Vagina (tissue), 2 donors: ENCODE data around the gene TBC1D16.

Source experiments
- POLR2A ChIP-seq, 2 donors: fragments of 450-650 bp; IDR thresholded peaks; one replicate each; pipeline ENCODE4 v1.6.1; 2017; ENCODE audit warnings: antibody characterized with exemption in 2 of 2, mild to moderate bottlenecking in 2 of 2, moderate library complexity in 2 of 2
- TF ChIP-seq, protein P1 (sequence below), 3 experiments: fragments of 450-650 bp in 2 of 3; fragments of 200-600 bp in 1 of 3; sonication (generic) in 1 of 3; IDR thresholded peaks; one replicate each; pipeline ENCODE4 v1.5.1; 2017 to 2019; ENCODE audit warnings: antibody characterized with exemption in 3 of 3, mild to moderate bottlenecking in 2 of 3, moderate library complexity in 2 of 3

DNA sequence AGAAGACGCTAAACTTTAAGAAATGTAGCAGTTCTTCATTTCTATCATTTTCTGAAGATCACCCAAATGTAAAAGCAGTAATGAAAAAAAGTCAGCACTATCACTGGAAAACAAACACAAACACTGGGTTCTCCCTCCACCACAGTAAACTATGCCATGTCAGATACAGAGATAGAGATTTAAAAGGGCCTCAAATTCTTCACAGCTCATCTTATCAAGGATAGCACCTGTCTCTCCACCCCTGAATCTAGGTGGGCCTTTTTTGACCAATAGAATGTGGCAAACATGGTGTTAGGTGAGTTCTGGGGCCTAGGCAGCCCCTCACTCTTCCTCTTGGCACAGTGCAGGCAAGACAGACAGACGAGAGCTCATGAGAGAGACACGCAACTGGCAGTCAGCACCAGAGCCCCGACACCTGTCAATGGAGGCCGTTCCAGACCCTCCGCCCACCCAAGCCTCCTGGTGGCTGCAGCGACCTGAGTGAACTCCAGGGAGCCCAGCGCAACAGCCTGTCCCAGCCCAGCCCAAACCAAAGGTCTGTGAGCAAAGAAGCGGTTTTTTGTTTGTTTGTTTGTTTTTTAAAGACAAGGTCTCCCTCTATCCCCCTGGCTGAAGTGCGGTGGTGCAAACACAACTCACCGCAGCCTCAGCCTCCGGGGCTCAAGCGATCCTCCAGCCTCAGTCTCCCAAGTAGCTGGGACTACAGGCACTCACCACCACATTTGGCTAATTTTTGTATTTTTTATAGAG lies 79.8 kb downstream of the TBC1D16 start:
- TF ChIP-seq, protein P1, sequence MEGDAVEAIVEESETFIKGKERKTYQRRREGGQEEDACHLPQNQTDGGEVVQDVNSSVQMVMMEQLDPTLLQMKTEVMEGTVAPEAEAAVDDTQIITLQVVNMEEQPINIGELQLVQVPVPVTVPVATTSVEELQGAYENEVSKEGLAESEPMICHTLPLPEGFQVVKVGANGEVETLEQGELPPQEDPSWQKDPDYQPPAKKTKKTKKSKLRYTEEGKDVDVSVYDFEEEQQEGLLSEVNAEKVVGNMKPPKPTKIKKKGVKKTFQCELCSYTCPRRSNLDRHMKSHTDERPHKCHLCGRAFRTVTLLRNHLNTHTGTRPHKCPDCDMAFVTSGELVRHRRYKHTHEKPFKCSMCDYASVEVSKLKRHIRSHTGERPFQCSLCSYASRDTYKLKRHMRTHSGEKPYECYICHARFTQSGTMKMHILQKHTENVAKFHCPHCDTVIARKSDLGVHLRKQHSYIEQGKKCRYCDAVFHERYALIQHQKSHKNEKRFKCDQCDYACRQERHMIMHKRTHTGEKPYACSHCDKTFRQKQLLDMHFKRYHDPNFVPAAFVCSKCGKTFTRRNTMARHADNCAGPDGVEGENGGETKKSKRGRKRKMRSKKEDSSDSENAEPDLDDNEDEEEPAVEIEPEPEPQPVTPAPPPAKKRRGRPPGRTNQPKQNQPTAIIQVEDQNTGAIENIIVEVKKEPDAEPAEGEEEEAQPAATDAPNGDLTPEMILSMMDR (IDR thresholded peaks at IDR 0.05), result no peak
- TF ChIP-seq POLR2A (IDR thresholded peaks at IDR 0.05), result no peak
